COR-L47 (cell line): Measurements from ENCODE around the gene MYLIP.
A peak's percentile ranks its signal among the peaks of the same experiment; 100 is the strongest.

Source experiments
- DNase-seq: peaks from one replicate; lab custom pipeline; 2025; lab: John Stamatoyannopoulos, UW

The MYLIP gene

DNA sequence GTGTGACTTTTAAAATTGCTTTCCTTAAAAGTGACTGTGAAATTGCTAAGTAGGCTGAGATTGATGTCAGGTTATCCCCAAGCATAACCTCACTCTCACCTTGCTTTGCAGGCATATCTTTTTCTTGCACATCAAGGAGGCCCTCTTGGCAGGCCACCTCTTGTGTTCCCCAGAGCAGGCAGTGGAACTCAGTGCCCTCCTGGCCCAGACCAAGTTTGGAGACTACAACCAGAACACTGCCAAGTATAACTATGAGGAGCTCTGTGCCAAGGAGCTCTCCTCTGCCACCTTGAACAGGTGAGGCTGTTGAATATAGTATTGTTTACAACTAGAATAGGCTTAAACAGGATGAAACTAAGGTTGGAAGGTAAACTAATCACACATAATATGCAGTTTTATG is 12.6 kb downstream of the MYLIP start:
- DNase-seq = no peak

DNA sequence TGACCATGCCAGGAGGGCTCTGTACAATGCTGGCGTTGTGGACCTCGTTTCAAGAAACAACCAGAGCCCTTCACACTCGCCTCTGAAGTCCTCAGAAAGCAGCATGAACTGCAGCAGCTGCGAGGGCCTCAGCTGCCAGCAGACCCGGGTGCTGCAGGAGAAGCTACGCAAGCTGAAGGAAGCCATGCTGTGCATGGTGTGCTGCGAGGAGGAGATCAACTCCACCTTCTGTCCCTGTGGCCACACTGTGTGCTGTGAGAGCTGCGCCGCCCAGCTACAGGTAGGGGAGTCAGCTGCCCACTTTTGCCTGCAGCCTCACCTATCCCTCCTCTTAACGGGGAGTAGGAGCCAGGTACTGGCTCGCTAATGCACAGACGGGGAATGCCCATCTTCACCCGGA is 16.2 kb downstream of the MYLIP start:
- no peak for DNase-seq

DNA sequence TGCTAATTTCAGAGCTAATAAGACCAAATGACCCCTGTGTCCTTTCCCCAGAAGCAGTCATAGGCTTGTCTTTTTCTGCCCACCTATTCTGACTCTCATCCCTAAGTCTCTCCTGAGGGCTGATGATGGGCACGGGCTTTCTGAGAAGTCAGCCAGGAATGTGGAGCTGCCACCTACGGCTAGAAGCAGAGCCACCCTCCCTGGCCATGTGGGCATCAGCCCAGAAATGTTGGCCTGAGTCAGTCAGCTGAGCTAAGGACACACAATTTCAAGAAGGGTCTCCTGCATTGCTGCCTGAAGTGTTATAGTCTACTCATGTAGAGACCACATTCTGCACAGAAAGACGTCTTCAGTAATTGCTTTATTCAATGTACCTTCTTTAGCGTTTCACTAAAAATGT is 17.1 kb downstream of the MYLIP start:
- no peak for DNase-seq

DNA sequence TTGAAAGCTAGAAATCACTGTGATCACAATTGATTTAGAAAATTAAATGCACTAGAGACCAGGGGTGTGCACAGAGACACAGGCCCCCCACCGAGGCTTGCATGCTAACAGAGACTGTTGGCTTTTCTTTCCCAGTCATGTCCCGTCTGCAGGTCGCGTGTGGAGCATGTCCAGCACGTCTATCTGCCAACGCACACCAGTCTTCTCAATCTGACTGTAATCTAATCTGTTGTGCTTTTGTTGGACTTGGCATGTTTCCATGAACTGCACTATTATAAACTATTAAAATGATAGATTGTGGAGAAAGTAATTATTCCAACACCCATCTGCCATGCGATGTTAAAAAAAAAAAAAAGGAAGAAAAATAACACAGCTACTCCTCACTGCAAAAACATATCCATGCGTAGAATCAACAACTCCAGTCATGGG is 17.7 kb downstream of the MYLIP start:
- peak; percentile 93 for DNase-seq

DNA sequence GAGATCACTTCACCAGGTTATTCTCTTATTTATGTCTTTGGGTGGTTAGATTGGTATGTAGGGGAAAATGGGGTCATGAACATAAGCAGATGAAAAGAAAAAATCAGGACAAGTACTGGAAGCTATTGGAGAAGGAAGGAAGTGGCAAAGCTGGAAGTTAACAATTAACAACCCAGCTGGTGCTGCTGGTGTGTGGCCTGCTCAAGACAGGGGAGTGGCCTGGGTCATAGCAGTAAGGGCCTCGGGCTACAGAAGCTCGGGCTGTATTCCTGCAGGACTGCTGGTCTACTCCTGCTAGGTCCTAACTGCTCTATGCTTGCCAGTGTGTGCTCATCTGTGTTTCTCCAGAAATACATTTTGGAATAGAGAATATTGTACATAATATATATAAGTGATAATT is 19.6 kb downstream of the MYLIP start:
- DNase-seq = no peak

DNA sequence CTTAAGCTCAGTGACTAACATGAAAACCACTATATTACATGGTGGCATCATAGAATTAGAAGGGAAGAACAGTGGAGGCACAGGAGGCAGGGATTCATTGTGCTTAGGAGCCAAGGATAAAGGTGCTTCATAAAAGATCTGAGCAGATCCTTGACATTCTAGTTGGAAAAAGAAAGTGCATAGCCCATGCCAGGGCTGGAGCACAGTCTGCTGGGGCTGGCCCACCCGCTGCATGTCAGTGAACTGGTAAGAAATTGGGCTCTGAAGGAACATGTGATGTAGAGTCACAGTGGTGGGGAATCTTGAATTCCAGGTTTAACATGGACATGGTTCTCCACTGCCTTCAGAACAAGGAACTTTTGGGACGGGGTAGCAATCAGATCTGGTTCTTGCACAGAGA is 20.4 kb downstream of the MYLIP start:
- no peak for DNase-seq

DNA sequence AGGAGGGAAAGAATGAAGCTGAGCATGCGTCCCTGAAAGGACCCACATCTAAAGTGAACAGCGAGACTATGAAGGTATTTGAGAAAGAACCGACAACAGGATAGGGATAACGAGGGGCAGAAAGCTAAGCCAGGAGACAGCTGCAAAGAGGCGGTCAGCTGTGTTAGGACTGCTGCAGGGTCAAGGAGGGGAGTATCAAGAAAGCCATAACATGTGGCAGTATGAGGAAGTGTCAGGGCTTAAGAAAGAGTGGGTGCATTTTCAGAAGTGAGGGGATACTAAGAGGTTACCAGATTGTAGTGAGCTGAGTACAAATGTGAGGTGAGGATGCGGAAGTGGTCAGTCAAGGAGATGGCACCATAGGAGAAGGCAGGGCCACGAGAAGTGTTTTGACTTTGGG is 21.2 kb downstream of the MYLIP start:
- no peak for DNase-seq

DNA sequence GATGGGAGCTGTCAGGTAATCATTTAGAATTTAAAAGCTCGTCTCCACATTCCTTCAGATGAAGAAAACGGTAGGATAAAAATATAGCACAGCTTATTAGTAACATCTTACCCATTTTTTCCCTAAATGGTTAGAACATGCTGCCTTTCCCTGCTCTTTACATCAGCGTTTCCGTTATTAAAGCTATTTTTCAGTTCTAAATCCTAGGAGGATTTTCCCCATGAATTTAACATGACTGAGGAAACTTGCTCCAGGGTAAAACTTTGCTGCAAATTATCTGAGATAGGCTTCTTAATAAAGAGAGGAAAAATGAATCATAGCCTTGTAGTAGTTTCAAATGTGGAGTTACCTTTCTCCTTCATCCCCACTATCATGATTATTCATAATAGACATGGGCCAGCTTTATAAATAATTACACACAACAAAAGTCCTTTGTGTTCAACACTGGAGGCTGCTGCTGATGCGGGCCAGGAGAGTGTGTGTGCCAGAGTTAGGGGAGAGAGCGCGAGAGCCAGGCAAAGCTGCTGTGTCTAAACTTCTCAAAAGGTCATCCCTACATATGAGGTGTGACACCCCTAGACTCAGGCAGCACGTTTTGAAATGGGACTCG is 24.4 kb downstream of the MYLIP start:
- peak; percentile 26 for DNase-seq

DNA sequence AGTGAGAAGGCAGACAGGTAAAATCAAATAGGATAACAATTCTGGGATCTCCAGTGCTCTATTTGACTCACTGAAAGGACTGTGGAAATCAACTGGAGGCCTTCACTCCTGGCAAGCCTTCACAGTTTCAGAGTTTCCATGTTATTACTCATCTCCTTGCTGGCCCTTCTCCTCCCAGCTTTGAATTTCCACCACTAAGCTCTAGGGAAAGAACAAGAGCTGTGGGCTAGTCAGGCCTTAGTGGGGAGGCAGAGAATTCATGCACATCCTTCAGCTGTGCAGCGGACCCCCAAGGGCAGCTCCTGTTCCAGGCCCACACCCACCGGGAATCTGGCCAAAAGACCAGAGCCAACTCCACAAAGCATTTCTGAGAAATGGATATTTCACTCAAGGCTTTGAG is 26.0 kb downstream of the MYLIP start:
- DNase-seq = no peak

DNA sequence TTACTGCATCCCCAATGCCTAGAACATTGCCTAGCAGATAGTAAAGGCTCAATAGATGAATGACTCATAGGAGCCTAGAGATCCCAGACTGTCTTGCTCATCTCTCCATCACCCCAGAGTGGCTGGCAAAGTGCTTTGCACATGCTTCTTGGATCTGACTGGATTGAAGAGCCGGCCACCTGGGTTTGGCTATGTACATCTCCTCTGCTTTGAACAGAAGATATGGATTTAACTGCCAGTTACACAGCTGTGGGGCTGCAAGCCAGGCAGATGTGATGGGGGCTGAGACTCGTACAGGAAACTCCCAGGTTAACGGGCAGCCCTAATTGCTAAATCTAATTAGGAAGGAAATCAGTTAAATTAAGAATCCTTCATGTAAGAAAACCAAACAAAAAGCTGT is 28.6 kb downstream of the MYLIP start:
- no peak for DNase-seq

DNA sequence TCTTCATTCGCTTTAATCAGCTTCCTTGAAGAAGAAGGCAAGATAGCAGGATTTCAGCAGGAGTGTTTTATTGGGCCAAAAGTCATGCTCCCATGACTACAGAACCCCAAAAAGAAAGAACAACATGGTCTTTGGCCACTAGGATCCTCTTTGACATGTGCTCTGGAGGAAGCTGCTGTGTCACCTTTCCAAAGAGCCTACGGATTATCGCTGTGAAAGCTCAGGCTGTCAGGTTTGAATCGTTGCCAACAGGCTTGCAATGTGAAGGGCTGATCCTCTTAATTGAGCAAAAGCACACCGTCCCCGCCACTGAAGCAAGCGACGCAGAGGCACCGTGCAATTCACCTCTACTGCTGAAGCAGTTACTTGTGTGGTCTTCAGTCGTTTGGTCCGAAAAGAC is 29.0 kb downstream of the MYLIP start:
- DNase-seq = peak; percentile 85

DNA sequence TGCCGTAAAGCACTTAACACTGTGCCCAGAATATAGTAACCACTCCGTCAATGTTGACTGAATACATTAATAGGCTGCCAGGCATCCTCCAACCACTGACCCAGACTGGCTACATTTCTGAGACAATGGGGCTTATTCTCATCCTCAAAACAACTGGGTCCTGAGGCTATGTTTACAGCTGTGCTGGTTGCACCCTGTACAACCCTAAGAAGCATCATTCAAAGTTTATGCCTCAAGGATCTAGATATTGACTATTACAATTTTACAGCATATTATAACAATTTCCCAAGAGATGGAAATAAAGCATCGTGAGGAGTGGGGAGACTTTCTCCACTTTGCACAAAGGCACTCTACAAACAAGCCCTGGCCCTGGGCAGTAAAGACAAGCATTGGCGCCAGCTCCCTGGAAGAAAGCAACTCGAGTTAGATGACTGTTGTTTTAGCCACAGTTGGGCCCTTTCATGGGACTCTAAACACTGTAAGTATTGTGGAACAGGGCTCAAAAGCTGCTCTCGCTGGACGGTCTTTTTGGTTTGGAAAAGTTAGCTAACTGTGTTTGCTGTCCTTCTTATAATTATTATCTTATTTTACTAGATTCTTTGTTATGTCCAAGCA is 30.2 kb downstream of the MYLIP start:
- DNase-seq = no peak

DNA sequence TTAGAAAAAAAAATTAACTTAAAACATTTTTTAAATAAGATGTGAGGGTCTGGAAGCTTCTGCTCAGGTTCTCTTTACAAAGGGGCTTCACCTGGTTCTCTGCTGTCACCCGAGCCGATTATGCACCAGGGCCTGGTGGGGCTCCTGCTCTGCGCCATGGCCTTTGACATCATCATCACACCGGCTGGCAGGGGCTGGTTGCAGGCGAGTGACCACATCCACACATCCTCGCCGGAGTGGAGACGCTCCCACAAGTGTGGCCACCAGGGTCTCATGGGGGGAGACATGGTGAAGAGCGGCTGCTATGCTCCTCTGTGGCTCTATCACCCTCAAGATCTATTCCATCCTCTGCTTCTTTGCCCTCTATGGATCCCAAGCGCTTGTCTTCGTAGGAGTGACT is 31.9 kb downstream of the MYLIP start:
- no peak for DNase-seq

DNA sequence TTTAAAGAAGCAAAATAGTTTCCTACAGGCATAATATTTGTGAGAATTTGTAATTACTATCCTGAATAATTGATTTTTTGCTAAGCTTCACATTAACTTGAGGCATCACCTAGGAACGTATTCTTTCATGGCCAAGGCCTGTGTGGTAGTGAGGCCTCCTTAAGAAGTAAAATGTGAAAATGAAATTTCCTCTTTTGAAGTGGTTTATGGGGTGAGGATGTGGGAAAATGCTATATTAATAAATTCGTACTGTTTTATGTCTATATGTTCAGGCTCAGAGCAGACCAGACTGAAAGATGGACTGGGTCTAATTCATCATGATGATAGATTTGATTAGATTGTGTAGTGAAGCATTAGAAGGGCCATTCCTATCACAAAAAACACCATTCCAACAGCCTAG is 33.1 kb downstream of the MYLIP start:
- DNase-seq = no peak

DNA sequence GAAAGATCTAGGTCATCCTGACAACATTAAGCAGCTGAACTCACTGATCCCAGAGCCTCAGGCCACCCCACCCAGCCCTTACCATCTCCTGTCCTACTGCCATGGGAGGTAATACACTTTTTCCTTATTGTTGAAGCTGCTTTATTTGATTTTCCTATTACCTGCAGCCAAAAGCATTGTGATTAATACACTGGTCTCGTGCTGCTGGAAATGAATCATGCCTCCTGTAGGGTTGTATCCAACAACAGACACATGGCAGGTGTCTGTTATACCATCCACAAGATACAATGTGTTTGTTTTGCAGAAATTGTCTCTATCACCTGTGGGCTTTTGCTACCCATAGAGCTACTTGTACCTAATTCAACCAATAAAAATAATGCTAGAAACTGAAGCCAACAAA is 34.2 kb downstream of the MYLIP start:
- DNase-seq = peak; percentile 51

DNA sequence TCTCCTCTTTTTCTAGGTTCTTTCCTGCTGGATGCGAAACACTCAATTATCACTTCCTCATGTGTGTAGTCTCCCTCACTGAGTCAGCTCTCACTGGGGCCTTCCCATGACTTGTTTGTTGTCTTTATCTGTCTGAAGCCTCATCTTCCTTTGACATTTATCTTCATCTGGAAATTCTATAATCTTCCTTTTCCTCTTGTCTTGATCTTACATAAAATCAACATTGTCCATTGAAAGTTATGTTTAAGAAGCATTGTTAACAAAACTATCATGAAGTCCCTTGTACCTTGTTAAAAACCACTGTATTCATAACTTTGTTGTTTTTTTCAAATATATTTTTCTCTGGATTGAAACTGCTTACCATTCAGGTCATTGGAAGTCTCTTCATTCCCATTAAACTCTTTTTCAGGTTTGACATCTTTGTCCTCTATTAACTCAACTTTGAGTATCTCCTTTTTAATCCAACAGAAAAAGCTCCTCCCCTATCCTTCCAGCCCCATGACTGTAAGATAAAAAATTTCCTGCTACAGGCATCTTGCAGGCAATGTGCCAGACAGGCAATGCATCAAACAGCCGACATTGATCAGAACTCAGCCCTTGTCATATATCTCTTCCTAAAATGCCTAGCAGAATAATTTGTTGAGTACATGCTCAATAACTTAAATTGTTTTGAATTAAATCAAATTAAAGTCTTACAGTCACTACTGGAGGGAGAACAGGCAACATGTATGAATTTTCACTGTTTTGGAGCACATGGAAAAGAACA is 34.8 kb downstream of the MYLIP start:
- no peak for DNase-seq

DNA sequence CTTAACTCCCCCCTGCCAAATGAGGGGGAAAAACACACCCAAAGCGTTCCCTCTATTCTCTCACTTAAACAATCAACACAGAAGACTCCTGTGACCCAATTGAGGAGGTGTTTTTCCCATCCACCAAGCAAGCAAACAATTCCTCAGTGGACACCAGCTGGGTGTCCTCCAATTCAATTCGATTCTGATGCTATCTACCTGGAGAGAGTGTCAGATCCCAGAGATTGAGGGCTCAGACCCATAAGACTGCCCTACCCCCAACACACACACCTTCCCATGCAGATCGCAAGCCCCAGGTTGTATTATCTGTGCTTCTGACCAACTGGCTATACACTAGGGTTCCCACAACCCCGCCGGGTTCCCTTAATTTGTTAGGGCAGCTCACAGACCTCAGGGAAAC is 36.8 kb downstream of the MYLIP start:
- DNase-seq = no peak

DNA sequence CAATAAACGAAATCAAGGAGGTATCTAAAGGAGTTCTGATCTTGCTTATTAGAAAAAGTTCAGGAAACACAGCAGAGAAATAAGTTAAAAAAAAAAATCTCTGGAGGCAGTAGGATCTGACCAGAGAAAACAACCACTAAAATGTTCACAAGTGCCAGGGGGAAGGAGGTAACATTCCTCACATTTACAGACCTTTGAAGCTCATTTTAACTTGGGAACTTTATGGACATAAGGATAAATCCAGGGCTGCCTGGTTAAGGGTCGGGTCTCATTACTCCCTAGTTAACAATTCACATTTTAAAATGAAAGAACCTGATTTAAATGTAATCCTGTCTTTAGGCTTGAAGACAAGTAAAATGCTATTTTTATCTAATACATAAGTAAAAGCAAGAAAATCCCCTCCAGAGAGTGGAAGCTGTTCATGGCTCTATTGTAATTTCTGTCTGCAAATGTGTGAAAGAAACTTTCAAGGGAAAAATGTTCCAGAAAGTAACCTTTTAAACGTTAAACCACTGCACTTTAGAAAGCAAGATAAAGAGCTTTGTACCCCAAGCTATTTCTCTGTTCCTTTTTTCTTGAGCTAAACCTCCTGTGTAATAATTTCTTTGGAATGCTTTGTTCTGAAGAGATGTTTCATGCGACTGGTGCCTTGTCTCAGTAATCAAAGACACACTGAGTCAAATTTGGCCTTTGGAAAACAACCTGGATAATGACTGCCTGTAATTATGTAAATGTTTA is 38.2 kb downstream of the MYLIP start:
- DNase-seq = no peak

DNA sequence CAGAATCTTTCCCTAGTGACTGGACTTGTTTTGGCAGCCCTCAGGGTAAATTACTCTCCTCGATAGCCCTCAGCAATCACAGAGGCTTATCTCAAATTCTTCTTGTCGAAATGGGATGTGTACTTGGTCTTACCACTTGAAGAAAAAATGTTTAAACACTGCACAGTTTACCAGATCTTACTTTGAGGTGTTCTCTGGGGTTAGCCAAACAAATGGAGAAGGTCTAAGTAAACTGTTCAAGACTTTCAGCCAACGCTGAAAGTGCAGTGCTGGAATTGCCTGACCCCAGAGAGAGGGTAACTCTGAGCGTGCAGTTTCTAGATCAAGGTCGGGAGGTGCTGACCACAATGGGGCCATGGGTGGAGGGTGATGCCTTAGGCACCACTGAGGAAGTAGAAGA is 39.2 kb downstream of the MYLIP start:
- no peak for DNase-seq

DNA sequence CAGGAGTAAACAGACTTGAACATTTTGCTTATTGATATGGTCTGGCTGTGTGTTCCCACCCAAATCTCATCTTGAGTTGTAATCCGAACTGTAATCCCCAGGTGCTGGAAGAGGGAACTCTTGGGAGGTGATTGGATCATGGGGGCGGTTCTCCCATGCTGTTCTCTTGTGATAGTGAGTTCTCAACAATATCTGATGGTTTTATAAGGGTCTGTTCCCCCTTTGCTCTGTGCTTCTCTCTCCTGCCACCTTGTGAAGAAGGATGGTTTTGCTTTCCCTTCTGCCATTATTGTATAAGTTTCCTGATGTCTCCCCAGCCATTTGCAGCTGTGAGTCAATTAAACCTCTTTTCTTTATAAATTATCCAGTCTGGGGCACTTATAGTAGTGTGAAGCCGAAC is 40.0 kb downstream of the MYLIP start:
- DNase-seq = peak; percentile 58

DNA sequence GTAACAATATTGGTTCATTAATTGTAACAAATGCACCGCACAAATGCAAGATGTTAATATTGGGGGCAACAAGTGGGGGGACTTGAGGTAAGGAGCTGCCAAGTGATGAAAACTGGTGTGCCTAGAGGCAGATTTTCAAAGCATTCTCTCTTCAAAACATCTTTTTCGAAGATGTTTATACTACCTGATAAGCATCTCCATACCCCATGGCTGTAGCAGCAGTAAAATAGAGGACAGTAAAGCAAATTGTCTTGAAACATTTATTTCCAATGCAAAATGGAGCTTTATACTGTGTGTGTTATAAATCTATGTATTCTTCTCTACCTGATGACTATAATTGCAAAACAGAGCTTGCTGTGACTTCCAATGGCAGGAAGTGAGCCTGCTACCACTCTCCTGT is 42.5 kb downstream of the MYLIP start:
- DNase-seq = no peak

DNA sequence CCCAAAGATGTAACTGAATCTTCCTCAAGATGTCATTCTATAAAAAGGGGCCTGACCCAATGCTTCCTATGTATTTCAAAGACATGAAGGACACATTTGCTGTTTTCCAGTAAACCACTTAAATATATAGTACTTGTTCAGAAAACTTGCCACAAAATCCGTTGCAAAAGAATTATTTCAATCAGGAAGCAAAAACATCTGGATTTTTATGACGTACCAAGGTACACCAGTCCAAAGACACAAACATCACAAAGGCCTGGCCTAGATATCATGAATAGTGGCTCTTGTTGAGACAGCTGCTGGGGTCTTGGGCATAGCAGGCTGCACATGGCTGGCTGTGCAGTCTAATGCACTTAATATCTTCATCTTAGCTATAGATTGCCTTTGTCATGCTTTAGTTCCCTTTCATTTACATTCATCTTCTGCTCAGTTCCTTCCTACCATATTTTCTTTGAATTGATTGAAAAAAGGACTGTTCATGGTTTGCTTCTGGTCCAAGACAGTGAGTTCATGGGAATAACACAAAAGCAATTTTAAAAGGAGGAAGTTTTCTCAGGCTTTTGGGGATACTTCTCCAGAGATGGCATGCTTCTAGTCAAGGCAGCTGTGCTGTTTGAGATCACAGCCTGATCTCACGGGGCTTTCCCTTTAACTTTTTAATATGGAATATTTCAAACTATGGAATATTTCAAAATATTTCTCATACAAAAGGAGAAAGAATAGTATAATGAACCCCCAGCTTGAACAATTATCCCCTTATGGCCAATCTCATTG is 44.5 kb downstream of the MYLIP start:
- no peak for DNase-seq
